CD4-positive, alpha-beta T cell treated with Interleukin-10 for 1 hour (primary cell): Measurements from ENCODE around the gene SGSM1.
"Not testable (repeated sequence)": the region's sequence is repeated elsewhere in the genome, so short reads cannot be mapped to it uniquely, and the experiment has no call there.

Source experiments
- DNase-seq: peaks from one replicate; pipeline ENCODE4 v3.0.0-alpha.2; 2020

The SGSM1 gene

GRCh38 chr22:24905909-24906308 is 99.9 kb downstream of the SGSM1 start:
- no peak for DNase-seq

DNA sequence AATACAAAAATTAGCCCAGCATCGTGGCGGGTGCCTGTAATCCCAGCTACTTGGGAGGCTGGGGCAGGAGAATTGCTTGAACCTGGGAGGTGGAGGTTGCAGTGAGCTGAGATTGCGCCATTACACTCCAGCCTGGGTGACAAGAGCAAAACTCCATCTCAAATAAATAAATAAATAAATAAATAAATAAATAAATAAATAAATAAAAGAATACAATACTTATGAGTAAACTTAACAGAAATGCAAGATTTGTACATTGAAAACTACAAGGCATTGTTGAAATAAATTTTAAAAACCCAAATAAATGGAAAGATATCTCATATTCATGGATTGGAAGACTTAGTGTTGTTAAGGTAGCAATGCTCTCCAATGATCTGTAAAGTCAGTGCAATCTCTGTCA is 101.1 kb downstream of the SGSM1 start:
- DNase-seq, result not testable (repeated sequence)

- no peak for DNase-seq
These were observed 114.0 kb downstream of the SGSM1 start for GRCh38 chr22:24920029-24920428.

DNA sequence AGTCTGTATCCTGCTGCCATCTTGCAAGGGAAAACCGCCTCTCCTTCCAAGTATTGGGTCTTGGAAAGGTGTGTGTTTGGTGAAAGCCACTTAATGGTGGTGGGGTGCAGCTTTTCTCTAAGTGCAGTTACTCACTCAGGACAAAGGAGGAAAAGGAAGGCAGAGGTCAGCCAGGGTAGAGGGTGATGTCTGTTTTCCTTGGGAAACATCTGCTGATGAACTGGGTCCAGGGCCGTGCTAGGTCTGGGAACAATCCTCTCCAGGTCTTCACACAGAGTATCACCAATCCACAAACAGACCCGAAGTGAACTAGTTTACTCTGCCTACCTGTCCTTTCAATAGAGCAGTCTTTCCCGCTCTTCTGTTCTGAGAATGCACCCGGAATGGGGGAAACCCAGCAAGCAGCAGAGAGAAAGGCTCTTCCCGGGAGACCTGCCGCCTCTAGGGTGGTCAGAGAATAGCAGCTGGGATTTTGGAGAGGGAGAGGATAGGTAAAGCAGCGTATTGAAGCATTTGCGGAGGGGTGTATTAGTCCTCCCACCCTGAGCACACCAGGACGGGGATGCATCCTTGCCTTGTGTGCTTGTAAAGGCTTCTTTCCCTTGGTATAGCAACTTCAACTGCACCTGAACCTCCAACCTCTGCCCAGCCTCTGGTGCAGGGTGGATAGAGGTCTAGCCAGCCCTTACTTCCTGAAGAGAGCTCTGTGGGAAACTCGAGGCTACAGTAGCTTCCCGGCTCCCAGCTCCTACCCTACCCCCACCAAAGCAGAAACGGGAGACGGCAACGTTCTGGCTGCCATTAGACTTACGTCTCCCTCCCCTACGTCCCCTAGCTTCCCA is 119.8 kb downstream of the SGSM1 start:
- DNase-seq, result no peak

DNA sequence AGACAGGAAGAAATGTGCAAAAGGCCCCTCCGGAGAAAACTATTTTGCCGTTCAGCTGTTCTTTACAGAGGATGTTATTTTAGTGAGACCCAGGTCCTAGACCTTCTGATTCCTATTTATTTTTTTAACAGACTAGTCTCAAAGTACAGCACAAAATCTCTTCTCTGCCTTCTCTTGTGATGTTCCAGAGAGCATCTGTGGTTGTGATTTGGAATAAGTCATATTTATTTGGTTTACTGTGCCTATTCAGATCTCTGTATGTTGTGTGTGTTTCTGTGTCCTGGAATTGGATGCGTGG is 120.4 kb downstream of the SGSM1 start:
- DNase-seq, result no peak

DNA sequence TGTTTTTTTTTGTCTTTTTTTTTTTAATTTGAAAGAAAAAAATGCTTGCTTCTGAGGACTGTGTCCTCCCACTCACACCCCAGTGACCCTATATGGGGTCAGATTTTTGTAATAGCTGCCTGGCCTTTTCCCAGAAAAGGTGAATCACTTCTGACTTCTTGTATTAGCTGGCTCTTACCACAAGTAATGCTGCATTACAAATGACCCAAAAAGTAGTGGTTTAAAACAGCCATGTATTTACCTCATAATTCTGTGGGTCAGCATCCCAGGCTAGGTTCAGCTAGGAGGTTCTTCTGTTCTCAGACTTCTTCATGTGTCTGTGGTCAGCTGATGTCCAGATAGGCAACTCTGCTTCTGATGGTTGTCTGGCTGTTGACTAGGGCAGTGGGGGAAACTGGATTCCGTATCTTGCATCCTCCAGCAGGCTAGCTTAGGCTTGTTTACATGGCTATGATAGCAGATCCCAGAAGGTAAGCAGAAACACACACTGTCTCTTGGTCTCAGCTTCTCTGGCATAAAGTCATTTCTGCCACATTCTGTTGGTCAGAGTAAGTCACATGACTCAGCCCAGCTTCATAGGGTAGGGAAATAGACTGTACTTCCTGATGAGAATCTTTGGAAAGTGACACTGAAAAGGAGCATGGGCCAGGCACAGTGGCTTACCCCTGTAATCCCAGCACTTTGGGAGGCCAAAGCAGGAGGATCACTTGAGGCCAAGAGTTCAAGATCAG is 121.0 kb downstream of the SGSM1 start:
- DNase-seq, result no peak

DNA sequence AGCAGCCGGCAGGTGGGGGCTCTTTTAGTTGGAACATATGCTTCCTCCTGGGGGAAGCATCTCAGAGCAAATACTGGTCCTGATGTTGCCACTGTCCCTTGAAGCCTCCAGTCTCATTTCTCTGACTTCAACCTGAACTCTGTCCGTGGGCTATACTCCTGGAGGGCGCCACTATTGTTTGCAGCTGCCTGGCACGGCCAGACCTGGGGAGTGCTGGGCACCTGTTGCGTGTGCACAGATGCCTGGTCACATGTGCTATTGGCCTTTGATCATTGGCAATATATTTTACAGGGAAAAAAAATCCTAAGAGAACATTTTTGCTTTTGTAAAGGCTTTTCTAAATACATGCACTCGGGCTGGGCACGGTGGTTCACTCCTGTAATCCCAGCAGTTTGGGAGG is 122.3 kb downstream of the SGSM1 start:
- DNase-seq, result no peak

DNA sequence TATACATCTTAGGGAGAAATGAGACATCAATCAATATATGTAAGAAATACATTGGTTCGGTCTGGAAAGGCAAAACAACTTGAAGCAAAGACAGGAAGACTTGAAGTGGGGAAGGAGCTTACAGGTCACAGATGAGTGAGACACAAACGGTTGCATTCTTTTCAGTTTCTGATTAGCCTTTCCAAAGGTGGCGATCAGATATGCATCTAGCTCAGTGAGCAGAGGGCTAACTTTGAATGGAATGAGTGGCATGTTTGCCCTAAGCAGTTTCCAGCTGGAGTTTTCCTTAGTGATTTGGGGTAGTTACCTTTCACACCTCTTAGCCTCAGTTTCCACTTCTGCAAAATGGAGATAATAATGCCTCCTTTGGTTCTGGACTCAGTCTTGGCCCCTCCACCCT is 124.7 kb downstream of the SGSM1 start:
- DNase-seq, result no peak

GRCh38 chr22:24935771-24936483 is 129.9 kb downstream of the SGSM1 start:
- DNase-seq, result no peak

DNA sequence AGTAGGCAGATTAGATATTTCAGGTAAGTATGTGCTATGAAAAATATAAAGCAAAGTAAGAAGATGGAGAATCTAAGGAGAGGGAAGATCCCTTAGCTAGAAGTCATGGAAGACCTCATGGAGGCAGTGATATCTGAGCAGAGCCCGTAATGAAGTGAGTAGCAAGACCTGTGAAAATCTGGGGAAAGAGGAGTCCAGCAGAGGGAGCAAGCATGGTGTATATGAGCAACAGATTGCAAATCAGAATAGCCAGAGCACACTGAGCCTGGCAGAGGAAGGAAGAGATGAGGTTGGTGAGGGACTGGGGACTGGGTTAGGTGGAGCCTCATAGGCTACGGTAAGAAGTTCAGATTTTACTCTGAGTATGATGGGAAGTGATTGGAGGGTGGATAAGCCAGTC is 131.1 kb downstream of the SGSM1 start:
- no peak for DNase-seq

- peak; percentile 61 for DNase-seq
These were observed 132.8 kb downstream of the SGSM1 start for GRCh38 chr22:24938741-24939341.

- no peak for DNase-seq
These were observed 136.3 kb downstream of the SGSM1 start for GRCh38 chr22:24942301-24942700.

GRCh38 chr22:24944217-24944937 is 138.4 kb downstream of the SGSM1 start:
- no peak for DNase-seq

DNA sequence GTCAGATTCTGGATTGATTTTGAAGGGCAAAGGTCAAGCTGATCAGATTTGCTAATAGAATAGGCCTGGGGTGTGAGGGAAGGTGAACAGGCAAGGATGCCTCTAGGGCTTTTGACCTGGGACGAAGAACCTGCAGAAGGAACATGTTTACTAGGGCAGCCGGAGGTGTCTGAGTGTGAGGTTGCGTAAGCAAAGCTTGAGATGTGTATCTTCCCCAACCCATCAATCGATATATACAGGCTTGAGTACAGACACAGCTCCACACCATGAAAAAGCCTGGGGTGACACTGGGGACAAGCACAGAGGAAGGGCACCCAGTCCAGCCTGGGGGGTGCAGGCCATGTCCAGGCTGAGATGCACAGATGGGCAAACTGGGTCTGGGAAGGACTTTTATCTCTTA is 139.4 kb downstream of the SGSM1 start:
- no peak for DNase-seq

GRCh38 chr22:24947383-24947782 is 141.4 kb downstream of the SGSM1 start:
- DNase-seq, result no peak

GRCh38 chr22:24947881-24948280 is 141.9 kb downstream of the SGSM1 start:
- DNase-seq, result no peak

GRCh38 chr22:24948356-24949202 is 142.6 kb downstream of the SGSM1 start:
- no peak for DNase-seq

DNA sequence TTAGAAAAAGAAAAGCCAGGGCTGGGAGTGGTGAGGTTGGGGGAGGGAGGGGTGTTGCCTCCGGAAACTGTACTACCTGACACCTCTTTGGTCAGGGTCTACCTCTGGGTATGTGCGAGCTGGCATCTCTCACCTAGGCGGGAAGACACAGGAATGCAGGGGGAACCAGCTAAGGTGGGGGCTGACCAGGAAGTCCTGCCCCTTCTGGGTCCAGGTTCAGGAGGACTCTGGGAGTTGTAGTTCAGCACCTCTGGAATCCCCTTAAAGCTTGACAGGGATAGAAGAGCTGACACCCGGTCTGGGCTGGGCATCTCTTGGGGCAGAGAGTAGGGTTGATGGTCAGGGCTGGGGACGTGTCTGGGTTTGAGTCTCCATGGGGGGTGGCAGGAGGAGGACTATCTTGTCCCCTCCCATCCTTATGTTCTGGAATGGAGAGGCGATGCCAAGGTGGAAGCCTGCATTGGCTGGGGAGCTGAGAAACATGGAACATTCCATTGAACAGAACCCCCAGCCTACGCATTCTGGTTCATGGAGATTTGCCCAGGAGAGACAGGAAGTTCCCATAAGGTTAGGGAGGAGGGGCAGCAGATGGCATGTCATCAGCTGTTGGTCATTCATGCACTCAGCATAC is 144.4 kb downstream of the SGSM1 start:
- no peak for DNase-seq

GRCh38 chr22:24951942-24952836 is 146.2 kb downstream of the SGSM1 start, which contains the start of gene KIAA1671:
KIAA1671 (plus strand) TSS chr22:24952716; CDS start chr22:25028000, 75,284 bp downstream.
- peak; percentile 89 for DNase-seq

- DNase-seq, result no peak
These were observed 146.9 kb downstream of the SGSM1 start for GRCh38 chr22:24952837-24953383.
